SK-N-SH (cell line): ENCODE data around the gene PNMA6E. TPM values are rescaled to one million over a fixed set of nuclear protein-coding genes. Genes with fewer than 3 reads are reported as not detected.

Experiments used
- CTCF ChIA-PET: fragments of 300-600, 350-600 bp; formaldehyde crosslinking; extraction: SDS; loops from one replicate; lab custom pipeline; 2021; lab: Yijun Ruan, JAX
- POLR2A ChIA-PET: fragments of 350-600 bp; sonication (Branson Sonifier 250); formaldehyde crosslinking; extraction: SDS; loops from one replicate; lab custom pipeline; 2020; ENCODE audit warnings: antibody characterized with exemption, inconsistent platforms; lab: Yijun Ruan, JAX
- DNase-seq: peaks from one replicate; pipeline ENCODE4 v3.0.0; 2012
- H2AFZ ChIP-seq: fragments of 200-600 bp; sonication (generic); 2 replicates; pipeline ENCODE4 v1.8.1; 2016; ENCODE audit warnings: antibody characterized with exemption, mild to moderate bottlenecking, low read depth
- H3F3A ChIP-seq: fragments of 200-600 bp; sonication (generic); replicated peaks from 2 replicates; pipeline ENCODE3; 2016; ENCODE audit warnings: antibody characterized with exemption, mild to moderate bottlenecking; ENCODE audit not compliant: insufficient read depth
- H3K27ac ChIP-seq, 2 experiments: fragments of 200-500 bp in 1 of 2; fragments of 200-600 bp in 1 of 2; sonication (Bioruptor generic) in 1 of 2; sonication (generic), shearing (Covaris generic) in 1 of 2; 2 replicates each; pipeline versions ENCODE4 v1.5.1 to v1.6.1; 2014 to 2016; ENCODE audit warnings: low read depth in 2 of 2, inconsistent platforms in 1 of 2, low read length in 1 of 2, mild to moderate bottlenecking in 1 of 2, mixed read lengths in 1 of 2
- H3K27me3 ChIP-seq: fragments of 200-600 bp; sonication (generic), shearing (Covaris generic); 2 replicates; pipeline ENCODE4 v1.6.1; 2016; ENCODE audit warnings: mixed run types; ENCODE audit not compliant: insufficient read depth
- H3K36me3 ChIP-seq, 2 experiments: fragments of 200-500 bp in 1 of 2; fragments of 200-600 bp in 1 of 2; sonication (Bioruptor generic) in 1 of 2; sonication (generic) in 1 of 2; replicated peaks in 1 of 2; 2 replicates each; pipeline versions ENCODE3 to v1.5.1; 2014 to 2016; ENCODE audit warnings: low read length in 1 of 2, mild to moderate bottlenecking in 1 of 2; ENCODE audit not compliant: insufficient read depth in 2 of 2, control insufficient read depth in 1 of 2
- H3K4me1 ChIP-seq, 2 experiments: fragments of 200-500 bp in 1 of 2; fragments of 200-600 bp in 1 of 2; sonication (Bioruptor generic) in 1 of 2; sonication (generic), shearing (Covaris generic) in 1 of 2; 2 replicates each; pipeline versions ENCODE4 v1.5.1 to v1.6.1; 2014 to 2016; ENCODE audit warnings: low read depth in 1 of 2, low read length in 1 of 2, mixed run types in 1 of 2; ENCODE audit not compliant: insufficient read depth in 2 of 2, control insufficient read depth in 1 of 2
- H3K4me2 ChIP-seq: fragments of 200-600 bp; sonication (generic), shearing (Covaris generic); 2 replicates; pipeline ENCODE4 v1.6.1; 2017; ENCODE audit warnings: mixed run types
- H3K4me3 ChIP-seq, 2 experiments: fragments of 200-500 bp in 1 of 2; fragments of 200-600 bp in 1 of 2; sonication (Bioruptor generic) in 1 of 2; sonication (generic), shearing (Covaris generic) in 1 of 2; 2 replicates each; pipeline versions ENCODE4 v1.5.1 to v1.8.1; 2014 to 2016; ENCODE audit warnings: low read depth in 2 of 2, inconsistent platforms in 1 of 2, low read length in 1 of 2, mild to moderate bottlenecking in 1 of 2, mixed read lengths in 1 of 2, moderate library complexity in 1 of 2
- H3K79me2 ChIP-seq: fragments of 200-600 bp; sonication (generic); 2 replicates; pipeline ENCODE4 v1.8.1; 2017; ENCODE audit warnings: mild to moderate bottlenecking; ENCODE audit not compliant: insufficient read depth
- H3K9ac ChIP-seq: fragments of 200-600 bp; sonication (generic); 2 replicates; pipeline ENCODE4 v1.6.1; 2017; ENCODE audit warnings: mixed run types
- H3K9me2 ChIP-seq: fragments of 200-600 bp; sonication (generic); 2 replicates; pipeline ENCODE4 v1.6.1; 2017; ENCODE audit warnings: mixed run types
- H3K9me3 ChIP-seq: fragments of 200-600 bp; sonication (generic); 2 replicates; pipeline ENCODE4 v1.6.1; 2017; ENCODE audit warnings: mixed run types, mild to moderate bottlenecking, moderate library complexity
- H4K20me1 ChIP-seq: fragments of 200-600 bp; sonication (generic); 2 replicates; pipeline ENCODE4 v1.6.1; 2017; ENCODE audit warnings: mild to moderate bottlenecking, mixed run types; ENCODE audit not compliant: insufficient read depth
- CHD2 ChIP-seq: fragments of 150-350 bp; IDR thresholded peaks from 2 replicates; pipeline ENCODE4 v1.6.1; 2018; ENCODE audit warnings: low read length; ENCODE audit not compliant: partially characterized antibody
- EP300 ChIP-seq, 2 experiments: IDR thresholded peaks; 2 replicates each; pipeline versions ENCODE4 v1.4.0 to v1.6.1; 2012; ENCODE audit warnings: borderline replicate concordance in 1 of 2, low read depth in 1 of 2, low read length in 1 of 2
- FOSL2 ChIP-seq: IDR thresholded peaks from 2 replicates; pipeline ENCODE4 v1.4.0; 2012; ENCODE audit warnings: low read depth, mild to moderate bottlenecking, moderate library complexity, borderline replicate concordance
- GABPA ChIP-seq: IDR thresholded peaks from 2 replicates; pipeline ENCODE4 v1.4.0; 2012; ENCODE audit warnings: low read depth, mild to moderate bottlenecking
- MEF2A ChIP-seq: IDR thresholded peaks from 2 replicates; pipeline ENCODE4 v1.4.0; 2012; ENCODE audit warnings: low read depth, borderline replicate concordance
- RAD21 ChIP-seq: IDR thresholded peaks from 2 replicates; pipeline ENCODE4 v1.6.1; 2012; ENCODE audit warnings: mild to moderate bottlenecking, low read length
- RCOR1 ChIP-seq: fragments of 150-350 bp; IDR thresholded peaks from 2 replicates; pipeline ENCODE4 v1.6.1; 2017; ENCODE audit warnings: antibody characterized with exemption, low read length
- RXRA ChIP-seq: IDR thresholded peaks from 2 replicates; pipeline ENCODE4 v1.4.0; 2012; ENCODE audit warnings: low read depth, mild to moderate bottlenecking, borderline replicate concordance
- SIN3A ChIP-seq: IDR thresholded peaks from 2 replicates; pipeline ENCODE4 v1.6.1; 2012; ENCODE audit warnings: low read depth, mild to moderate bottlenecking, low read length, moderate library complexity, borderline replicate concordance
- WGBS: methylation state at CpG from one replicate; pipeline ENCODE4 v1.1.6; 2017; ENCODE audit warnings: low lambda C conversion rate; 5-methylcytosine and 5-hydroxymethylcytosine counted together
- polyA plus RNA-seq, 3 experiments: library from polyadenylated mRNA; depleted of rRNA; stranded (reverse); fragments of >200 nt; gene quantifications; 2 replicates each; pipeline ENCODE4 v1.2.3, GENCODE V29; 2012
- TF ChIP-seq, protein P1 (sequence below): IDR thresholded peaks from 2 replicates; pipeline ENCODE4 v1.4.0; 2012; ENCODE audit warnings: low read depth, borderline replicate concordance
- TF ChIP-seq, protein P2 (sequence below): fragments of 200-600 bp; sonication (generic); IDR thresholded peaks from 2 replicates; pipeline ENCODE4 v1.6.1; 2017; ENCODE audit warnings: antibody characterized with exemption, mild to moderate bottlenecking, moderate library complexity
- TF ChIP-seq, protein P3 (sequence below): fragments of 150-350 bp; IDR thresholded peaks from 2 replicates; pipeline ENCODE4 v1.6.1; 2017; ENCODE audit warnings: antibody characterized with exemption, low read length, low read depth, borderline replicate concordance

The PNMA6E gene
- polyA plus RNA-seq, 1 of the 3 experiments (the other 2 are of a cell fraction) = not detected

DNA sequence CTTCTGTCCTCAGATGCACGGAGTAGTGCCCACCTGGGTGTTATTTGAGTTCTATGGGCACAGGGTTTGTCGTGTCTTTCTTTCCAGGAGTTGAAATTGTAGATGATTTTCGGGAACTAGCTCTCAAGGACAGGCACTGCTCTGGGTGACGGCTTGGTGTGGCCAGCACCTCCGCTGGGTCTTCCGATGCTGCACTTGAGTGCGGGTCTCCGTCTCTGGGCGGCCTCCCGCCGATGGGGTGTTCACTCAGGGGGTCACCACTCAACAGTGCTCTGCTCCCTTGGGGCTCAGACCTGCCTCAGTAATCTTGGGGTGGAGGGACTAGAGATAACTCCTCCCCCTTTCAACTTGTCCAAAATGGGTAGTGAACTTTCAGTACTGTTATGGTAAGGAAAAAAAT is 12.6 kb upstream of the PNMA6E start (continued):
- TF ChIP-seq, protein P1, sequence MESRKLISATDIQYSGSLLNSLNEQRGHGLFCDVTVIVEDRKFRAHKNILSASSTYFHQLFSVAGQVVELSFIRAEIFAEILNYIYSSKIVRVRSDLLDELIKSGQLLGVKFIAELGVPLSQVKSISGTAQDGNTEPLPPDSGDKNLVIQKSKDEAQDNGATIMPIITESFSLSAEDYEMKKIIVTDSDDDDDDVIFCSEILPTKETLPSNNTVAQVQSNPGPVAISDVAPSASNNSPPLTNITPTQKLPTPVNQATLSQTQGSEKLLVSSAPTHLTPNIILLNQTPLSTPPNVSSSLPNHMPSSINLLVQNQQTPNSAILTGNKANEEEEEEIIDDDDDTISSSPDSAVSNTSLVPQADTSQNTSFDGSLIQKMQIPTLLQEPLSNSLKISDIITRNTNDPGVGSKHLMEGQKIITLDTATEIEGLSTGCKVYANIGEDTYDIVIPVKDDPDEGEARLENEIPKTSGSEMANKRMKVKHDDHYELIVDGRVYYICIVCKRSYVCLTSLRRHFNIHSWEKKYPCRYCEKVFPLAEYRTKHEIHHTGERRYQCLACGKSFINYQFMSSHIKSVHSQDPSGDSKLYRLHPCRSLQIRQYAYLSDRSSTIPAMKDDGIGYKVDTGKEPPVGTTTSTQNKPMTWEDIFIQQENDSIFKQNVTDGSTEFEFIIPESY = no peak
- TF ChIP-seq EP300 (IDR thresholded peaks at IDR 0.05; ENCODE audit: borderline replicate concordance in 1 of 2, low read depth in 1 of 2, low read length in 1 of 2) (no peak), MEF2A (no peak), GABPA (no peak)
- TF ChIP-seq, all 33 proteins: peak for 0

DNA sequence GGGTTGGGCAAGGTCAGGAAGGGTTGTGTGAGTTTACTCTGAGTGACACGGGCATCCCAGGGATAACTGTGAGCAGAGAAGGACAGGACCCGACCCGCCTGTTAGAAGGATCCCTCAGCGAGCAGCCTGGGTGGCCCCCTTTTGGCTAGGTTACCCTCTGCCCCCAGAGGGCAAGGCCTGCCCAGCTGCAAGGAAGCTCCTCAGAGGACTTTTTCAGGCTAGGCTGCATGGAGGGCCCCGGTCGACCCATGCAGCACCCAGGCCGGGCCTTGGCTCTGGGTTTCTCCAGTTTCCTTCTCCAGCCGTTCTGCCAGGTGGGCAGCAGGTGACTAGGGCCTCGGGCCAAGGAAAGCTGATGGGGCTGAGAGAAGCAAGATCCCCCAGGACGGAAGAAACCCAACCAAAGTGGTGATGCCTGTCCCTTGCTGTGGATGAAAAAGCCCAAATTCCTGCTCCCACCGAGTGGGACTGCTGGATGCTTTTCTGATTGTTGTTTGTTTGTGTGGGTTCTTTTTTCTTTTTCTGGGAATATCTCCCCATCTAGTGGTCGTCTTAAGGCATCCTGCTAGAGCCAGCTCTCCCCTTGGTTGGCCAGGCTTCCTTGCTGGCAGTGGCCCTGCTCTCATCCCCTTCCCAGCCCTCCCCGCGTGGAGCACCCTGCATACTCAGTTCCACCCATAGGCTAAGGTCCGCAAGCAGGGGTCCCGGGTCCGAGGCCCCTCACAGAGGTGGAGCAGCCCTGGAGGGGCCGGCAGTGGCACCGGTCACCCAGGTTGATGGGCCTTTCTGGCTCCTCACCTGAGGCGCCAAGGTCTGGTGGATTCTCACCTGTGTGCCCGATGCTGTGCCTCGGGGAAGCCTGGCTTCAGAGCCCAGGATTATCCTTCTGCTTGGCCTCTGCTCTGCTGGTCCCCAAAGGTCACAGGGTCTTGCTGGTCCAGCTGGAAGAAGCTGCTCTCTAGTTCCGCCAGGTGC is 11.9 kb upstream of the PNMA6E start:
- no peak overlapping the region for H3K27ac ChIP-seq
- 57% methylated on average over 8 of the region's 23 CpGs for WGBS
- H3K27me3 ChIP-seq = peaks cover 19% of the 10 kb centered on the region
- TF ChIP-seq RAD21 (peak; percentile 43; the same call in 1 of the 2 replicates), EP300 (IDR thresholded peaks at IDR 0.05; ENCODE audit: borderline replicate concordance in 1 of 2, low read depth in 1 of 2, low read length in 1 of 2) (no peak)
- TF ChIP-seq, protein P2, sequence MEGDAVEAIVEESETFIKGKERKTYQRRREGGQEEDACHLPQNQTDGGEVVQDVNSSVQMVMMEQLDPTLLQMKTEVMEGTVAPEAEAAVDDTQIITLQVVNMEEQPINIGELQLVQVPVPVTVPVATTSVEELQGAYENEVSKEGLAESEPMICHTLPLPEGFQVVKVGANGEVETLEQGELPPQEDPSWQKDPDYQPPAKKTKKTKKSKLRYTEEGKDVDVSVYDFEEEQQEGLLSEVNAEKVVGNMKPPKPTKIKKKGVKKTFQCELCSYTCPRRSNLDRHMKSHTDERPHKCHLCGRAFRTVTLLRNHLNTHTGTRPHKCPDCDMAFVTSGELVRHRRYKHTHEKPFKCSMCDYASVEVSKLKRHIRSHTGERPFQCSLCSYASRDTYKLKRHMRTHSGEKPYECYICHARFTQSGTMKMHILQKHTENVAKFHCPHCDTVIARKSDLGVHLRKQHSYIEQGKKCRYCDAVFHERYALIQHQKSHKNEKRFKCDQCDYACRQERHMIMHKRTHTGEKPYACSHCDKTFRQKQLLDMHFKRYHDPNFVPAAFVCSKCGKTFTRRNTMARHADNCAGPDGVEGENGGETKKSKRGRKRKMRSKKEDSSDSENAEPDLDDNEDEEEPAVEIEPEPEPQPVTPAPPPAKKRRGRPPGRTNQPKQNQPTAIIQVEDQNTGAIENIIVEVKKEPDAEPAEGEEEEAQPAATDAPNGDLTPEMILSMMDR = peak; percentile 24; the same call in 1 of the 2 replicates
- H3K4me1 ChIP-seq = peaks cover 0 to 7% of the 10 kb centered on the region in 2 experiments; a peak in 1 of 4 replicates
- no peak overlapping the region for H3K4me3 ChIP-seq
- POLR2A ChIA-PET = no interaction called here
- CTCF ChIA-PET = interaction anchor here (0.8 to 1.2 kb wide), 5 partner anchors 14 to 454 kb away, joined by 3 to 4 read pairs (median 3); partner anchors contain the start of gene TREX2
- DNase-seq = peak; percentile 48
- H3K36me3 ChIP-seq = no peaks in the 10 kb centered on the region
- no peaks in the 10 kb centered on the region for H3K9me2 ChIP-seq
- H3K9me3 ChIP-seq = no peaks in the 10 kb centered on the region
- no peaks in the 10 kb centered on the region for H4K20me1 ChIP-seq
- H3F3A ChIP-seq = no peaks in the 10 kb centered on the region
- H3K4me2 ChIP-seq = no peak overlapping the region
- H3K9ac ChIP-seq = no peak overlapping the region
- H3K79me2 ChIP-seq = no peaks in the 10 kb centered on the region
- no peak overlapping the region for H2AFZ ChIP-seq

DNA sequence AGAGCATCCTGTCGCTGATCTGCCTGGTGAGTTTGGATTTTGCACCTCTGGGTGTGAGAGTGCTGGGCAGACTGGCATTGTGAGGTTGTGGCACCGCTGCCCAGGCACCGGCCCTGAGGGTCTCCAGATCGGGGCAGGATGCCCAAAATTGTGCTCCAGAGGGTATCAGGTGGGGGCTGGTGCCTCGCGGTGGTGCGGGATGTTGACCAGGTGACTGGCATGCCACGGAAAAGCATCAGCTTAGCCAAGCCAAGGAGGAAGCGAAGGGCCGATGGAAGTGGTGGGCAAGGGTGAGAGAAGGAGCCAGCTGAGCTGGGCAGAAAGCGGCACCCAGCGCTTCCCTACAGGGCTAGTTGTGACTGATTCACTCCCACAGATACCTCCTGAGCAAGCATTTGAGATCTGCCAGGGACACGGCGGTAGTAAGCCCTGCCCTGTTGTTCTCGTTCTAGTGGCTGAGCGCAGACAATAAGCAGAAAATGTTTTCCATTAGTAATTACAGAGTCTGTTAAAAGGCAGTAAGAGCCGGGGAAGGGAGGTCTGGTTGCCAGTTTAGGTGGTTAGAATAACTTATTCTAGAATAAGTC is 10.9 kb upstream of the PNMA6E start:
- POLR2A ChIA-PET = no interaction called here

More for the DNA sequence above, 10.9 kb upstream of the PNMA6E start:
- H2AFZ ChIP-seq = 0 out of 2 replicates have a peak overlapping the region, but pooled peaks have one; percentile 6
- peaks cover 0 to 7% of the 10 kb centered on the region in 2 experiments; a peak in 1 of 4 replicates for H3K4me1 ChIP-seq
- TF ChIP-seq SIN3A (no peak), CHD2 (no peak), RCOR1 (no peak), FOSL2 (no peak), RXRA (no peak), RAD21 (no peak)
- TF ChIP-seq, protein P3, sequence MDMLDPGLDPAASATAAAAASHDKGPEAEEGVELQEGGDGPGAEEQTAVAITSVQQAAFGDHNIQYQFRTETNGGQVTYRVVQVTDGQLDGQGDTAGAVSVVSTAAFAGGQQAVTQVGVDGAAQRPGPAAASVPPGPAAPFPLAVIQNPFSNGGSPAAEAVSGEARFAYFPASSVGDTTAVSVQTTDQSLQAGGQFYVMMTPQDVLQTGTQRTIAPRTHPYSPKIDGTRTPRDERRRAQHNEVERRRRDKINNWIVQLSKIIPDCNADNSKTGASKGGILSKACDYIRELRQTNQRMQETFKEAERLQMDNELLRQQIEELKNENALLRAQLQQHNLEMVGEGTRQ = no peak
- TF ChIP-seq, all 33 proteins: peak for 0
- Histone ChIP-seq H3K79me2 (no peaks in the 10 kb centered on the region), H3K9ac (peak overlapping the region; percentile 39; the same call in 1 of the 2 replicates), H3K27me3 (peaks cover 24% of the 10 kb centered on the region), H3K4me2 (peak overlapping the region; percentile 66), H3K9me2 (no peaks in the 10 kb centered on the region), H4K20me1 (no peaks in the 10 kb centered on the region), H3F3A (no peaks in the 10 kb centered on the region), H3K9me3 (no peaks in the 10 kb centered on the region), H3K4me3 (peak overlapping the region; percentile 50 to 53; a peak in 3 of 4 replicates), H3K36me3 (no peaks in the 10 kb centered on the region), H3K27ac (no peak overlapping the region)
- peak; percentile 52 for DNase-seq
- WGBS = 21% methylated on average over 13 of the region's 17 CpGs
- CTCF ChIA-PET = interaction anchor here (1.5 kb wide), 1 partner anchor 13 kb away, joined by 7 read pairs; no protein-coding TSS in a partner anchor
